SU-DHL-6 (cell line): Measurements from ENCODE around the gene SLC16A3.

Experiments used
- H2AFZ ChIP-seq: fragments of 200-600 bp; sonication (generic); 2 replicates; pipeline ENCODE4 v1.6.1; 2014; ENCODE audit warnings: low read depth, mild to moderate bottlenecking, moderate library complexity, mixed read lengths, antibody characterized with exemption, low read length; ENCODE audit not compliant: severe bottlenecking
- H3F3A ChIP-seq: fragments of 200-600 bp; shearing (Covaris generic); 2 replicates; pipeline ENCODE4 v1.6.0; 2016; ENCODE audit warnings: antibody characterized with exemption, mild to moderate bottlenecking; ENCODE audit not compliant: insufficient read depth
- H3K27ac ChIP-seq: fragments of 200-600 bp; sonication (generic); 2 replicates; pipeline ENCODE4 v1.5.1; 2016; ENCODE audit warnings: low read depth, mild to moderate bottlenecking, low read length, moderate library complexity, mixed read lengths
- H3K27me3 ChIP-seq: fragments of 200-600 bp; sonication (generic), shearing (Covaris generic); 2 replicates; pipeline ENCODE4 v1.6.0; 2014; ENCODE audit warnings: mild to moderate bottlenecking, low read length
- H3K36me3 ChIP-seq: fragments of 200-600 bp; sonication (generic); 2 replicates; pipeline ENCODE4 v1.6.1; 2014; ENCODE audit warnings: mild to moderate bottlenecking, low read length, mixed read lengths
- H3K4me2 ChIP-seq: fragments of 300-600, 200-600 bp; shearing (Covaris generic), sonication (generic); 2 replicates; pipeline ENCODE4 v1.6.0; 2014; ENCODE audit warnings: low read length, low read depth, mild to moderate bottlenecking; ENCODE audit not compliant: poor library complexity, severe bottlenecking
- H3K4me3 ChIP-seq: fragments of 200-600 bp; sonication (generic); 2 replicates; pipeline ENCODE4 v1.5.1; 2014; ENCODE audit warnings: antibody characterized with exemption, low read length, mild to moderate bottlenecking, mixed read lengths; ENCODE audit not compliant: insufficient read depth, poor library complexity, severe bottlenecking
- H3K79me2 ChIP-seq: fragments of 200-600 bp; sonication (generic); 2 replicates; pipeline ENCODE4 v1.6.1; 2014; ENCODE audit warnings: mild to moderate bottlenecking, low read length, moderate library complexity; ENCODE audit not compliant: insufficient read depth
- H3K9ac ChIP-seq: fragments of 200-600 bp; sonication (generic); 2 replicates; pipeline ENCODE4 v1.7.0; 2014; ENCODE audit warnings: mild to moderate bottlenecking, low read length
- H3K9me2 ChIP-seq: fragments of 200-600 bp; sonication (generic); replicated peaks from 2 replicates; pipeline ENCODE4 v1.6.1; 2014; ENCODE audit warnings: low read length; ENCODE audit not compliant: insufficient read depth
- H3K9me3 ChIP-seq: fragments of 200-600 bp; sonication (generic); 2 replicates; pipeline ENCODE4 v1.6.1; 2014; ENCODE audit warnings: low read length, mixed read lengths; ENCODE audit not compliant: insufficient read depth
- H4K20me1 ChIP-seq: fragments of 200-600 bp; sonication (generic); 2 replicates; pipeline ENCODE4 v1.6.1; 2014; ENCODE audit warnings: low read depth, mild to moderate bottlenecking, antibody characterized with exemption, low read length, moderate library complexity, mixed read lengths
- CTCF ChIP-seq: fragments of 200-600 bp; sonication (generic); IDR thresholded peaks from one replicate; pipeline ENCODE4 v1.5.1; 2017; ENCODE audit warnings: antibody characterized with exemption, mild to moderate bottlenecking, low read length, moderate library complexity; ENCODE audit not compliant: insufficient read depth, poor library complexity, severe bottlenecking
- EZH2phosphoT487 ChIP-seq: fragments of 200-600 bp; sonication (generic), shearing (Covaris generic); conservative IDR thresholded peaks from 2 replicates; pipeline ENCODE4 v1.6.1; 2018; ENCODE audit warnings: mild to moderate bottlenecking, antibody characterized with exemption, low read length, moderate library complexity, mixed read lengths

Gene SLC16A3

GRCh38 chr17:82283208-82283749 is 54.4 kb downstream of the SLC16A3 start:
- TF ChIP-seq EZH2phosphoT487 (no peak), CTCF (no peak)
- H3K9me3 ChIP-seq, result no peaks in the 10 kb centered on the region

GRCh38 chr17:82285141-82285540 is 56.3 kb downstream of the SLC16A3 start:
- no peaks in the 10 kb centered on the region for H3K79me2 ChIP-seq
- H3K9me2 ChIP-seq, result no peaks in the 10 kb centered on the region
- H2AFZ ChIP-seq, result no peak overlapping the region
- H3K9me3 ChIP-seq, result no peaks in the 10 kb centered on the region
- H3K27ac ChIP-seq, result no peak overlapping the region
- TF ChIP-seq CTCF, result no peak
- TF ChIP-seq EZH2phosphoT487, result no peak
- no peaks in the 10 kb centered on the region for H3K36me3 ChIP-seq
- no peak overlapping the region for H3K4me2 ChIP-seq
- H4K20me1 ChIP-seq, result no peaks in the 10 kb centered on the region
- no peaks in the 10 kb centered on the region for H3F3A ChIP-seq
- H3K27me3 ChIP-seq, result no peaks in the 10 kb centered on the region
- no peak overlapping the region for H3K4me3 ChIP-seq
- no peak overlapping the region for H3K9ac ChIP-seq

More at GRCh38 chr17:82283208-82283749, 54.4 kb downstream of the SLC16A3 start:
- Histone ChIP-seq H3K9ac (no peak overlapping the region), H3K36me3 (no peaks in the 10 kb centered on the region), H3K27ac (no peak overlapping the region), H3K27me3 (no peaks in the 10 kb centered on the region), H3F3A (no peaks in the 10 kb centered on the region), H2AFZ (no peak overlapping the region), H3K4me2 (no peak overlapping the region), H4K20me1 (no peaks in the 10 kb centered on the region), H3K9me2 (no peaks in the 10 kb centered on the region), H3K4me3 (no peak overlapping the region), H3K79me2 (no peaks in the 10 kb centered on the region)

GRCh38 chr17:82287013-82287867 is 58.4 kb downstream of the SLC16A3 start:
- no peaks in the 10 kb centered on the region for H3K27me3 ChIP-seq
- TF ChIP-seq CTCF, result no peak
- TF ChIP-seq EZH2phosphoT487, result no peak
- no peak overlapping the region for H3K9ac ChIP-seq
- H3K4me2 ChIP-seq, result no peak overlapping the region
- no peak overlapping the region for H3K27ac ChIP-seq
- H4K20me1 ChIP-seq, result no peaks in the 10 kb centered on the region
- H3K36me3 ChIP-seq, result no peaks in the 10 kb centered on the region
- H3K79me2 ChIP-seq, result no peaks in the 10 kb centered on the region
- no peak overlapping the region for H2AFZ ChIP-seq
- H3K4me3 ChIP-seq, result no peak overlapping the region
- H3F3A ChIP-seq, result no peaks in the 10 kb centered on the region; the same call in 1 of the 2 replicates
- no peaks in the 10 kb centered on the region for H3K9me2 ChIP-seq
- no peaks in the 10 kb centered on the region for H3K9me3 ChIP-seq
